GM19372 (cell line): Measurements from ENCODE around the gene OR51A4.
"Not testable (repeated sequence)": the region's sequence is repeated elsewhere in the genome, so short reads cannot be mapped to it uniquely, and the experiment has no call there.

ENCODE experiments used
- ATAC-seq: cut with Tn5 transposase; IDR thresholded peaks from one replicate; pipeline ENCODE4 v1.9.1; 2021; ENCODE audit warnings: mild to moderate bottlenecking, low read depth, moderate library complexity; ENCODE audit not compliant: unreplicated experiment

The OR51A4 gene

GRCh38 chr11:4947505-4947904, at the start of gene OR51A4:
OR51A4 (minus strand) TSS chr11:4947605; CDS start chr11:4947100, 505 bp downstream.
- no peak for ATAC-seq

GRCh38 chr11:4994551-4994950, 47.1 kb upstream of the OR51A4 start, which contains the start of gene OR51L1:
OR51L1 (plus strand) TSS chr11:4994851; CDS start chr11:4998983, 4,132 bp downstream.
- no peak for ATAC-seq

DNA sequence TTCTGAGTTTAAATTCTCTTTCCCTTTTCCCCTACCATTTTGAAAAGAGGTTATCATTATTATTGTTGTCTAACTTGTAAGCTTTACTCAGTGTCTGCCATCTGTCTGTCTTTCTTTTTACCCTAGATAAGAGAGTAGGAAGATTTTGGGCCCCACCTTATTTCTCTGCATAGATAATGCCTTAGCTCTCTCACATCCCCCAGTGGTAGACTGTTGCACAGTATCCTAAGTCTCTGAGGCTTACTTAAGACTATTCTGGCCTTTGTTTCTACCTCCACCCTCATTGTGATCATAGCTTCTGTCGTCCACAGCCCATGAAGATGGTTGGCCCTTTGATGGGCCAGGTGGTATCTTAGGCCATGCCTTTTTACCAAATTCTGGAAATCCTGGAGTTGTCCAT, 43.7 kb upstream of the OR51A4 start:
- ATAC-seq = no peak

DNA sequence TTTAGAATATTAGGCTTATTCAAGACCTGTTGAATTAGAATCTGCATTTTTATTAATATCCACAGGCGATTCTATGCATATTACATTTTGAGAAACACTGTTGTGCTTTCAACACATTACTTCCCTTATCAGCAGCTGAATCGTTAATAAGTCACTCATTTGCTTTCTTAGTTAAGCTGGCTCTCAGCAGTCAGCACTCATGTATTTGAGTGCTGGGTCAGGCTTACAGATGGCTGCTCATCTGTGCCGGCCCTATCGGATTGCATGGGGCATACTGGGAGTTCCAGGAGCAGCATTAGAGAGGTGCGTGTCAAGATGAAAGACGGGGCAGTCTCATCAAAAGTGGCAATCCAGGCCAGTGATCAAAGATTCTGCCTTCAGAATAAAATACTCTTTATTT, 36.4 kb upstream of the OR51A4 start:
- ATAC-seq = no peak

GRCh38 chr11:4982678-4983077, 35.3 kb upstream of the OR51A4 start:
- no peak for ATAC-seq

- ATAC-seq = no peak
Measured at GRCh38 chr11:4979036-4979435, 31.6 kb upstream of the OR51A4 start.

- no peak for ATAC-seq
Measured at GRCh38 chr11:4975436-4975835, 28.0 kb upstream of the OR51A4 start.

- ATAC-seq = no peak
Measured at GRCh38 chr11:4962816-4963215, 15.4 kb upstream of the OR51A4 start.

GRCh38 chr11:4960877-4961276, 13.5 kb upstream of the OR51A4 start:
- ATAC-seq = no peak

DNA sequence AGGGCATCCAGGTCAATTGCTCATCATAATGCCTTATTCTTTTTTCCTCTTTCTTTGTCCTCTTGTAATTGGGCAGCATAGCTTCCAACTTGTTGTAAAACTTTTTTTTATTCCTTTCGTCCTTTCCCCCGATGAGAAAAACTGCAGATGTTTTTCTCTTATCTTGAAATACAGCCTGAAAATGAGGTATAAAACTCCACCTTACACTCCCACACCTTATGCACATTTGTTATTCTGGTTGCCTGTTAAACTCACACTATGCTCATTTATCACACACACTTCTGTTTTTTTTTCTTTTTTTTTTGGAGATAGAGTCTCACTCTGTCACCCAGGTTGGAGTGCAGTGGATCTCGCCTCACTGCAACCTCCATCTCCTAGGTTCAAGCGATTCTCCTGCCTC, 10.0 kb upstream of the OR51A4 start:
- no peak for ATAC-seq

DNA sequence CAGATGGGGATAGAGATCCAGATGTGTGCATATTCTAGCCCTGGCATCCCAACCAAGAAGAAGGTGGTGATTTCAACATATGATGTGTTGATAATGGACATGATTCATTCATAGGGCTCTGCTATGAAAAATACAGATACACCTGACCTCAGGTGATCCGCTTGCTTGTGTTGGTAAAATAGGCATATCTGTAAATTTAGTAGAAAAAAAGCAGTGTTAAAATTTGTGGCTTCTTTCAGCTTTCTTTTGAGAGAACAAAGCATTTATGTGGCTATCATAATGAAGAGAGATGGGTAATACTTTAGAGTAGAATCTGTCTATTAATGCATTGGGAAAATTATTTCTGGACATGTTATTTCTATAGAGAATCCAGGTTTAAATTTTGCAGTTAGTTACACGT, 8.2 kb upstream of the OR51A4 start, which contains the start of gene OR51A2:
OR51A2 (minus strand) TSS at position 101 of the 400 bp plus-strand sequence; CDS start at position 101, 0 bp downstream.
- not testable (repeated sequence) for ATAC-seq

DNA sequence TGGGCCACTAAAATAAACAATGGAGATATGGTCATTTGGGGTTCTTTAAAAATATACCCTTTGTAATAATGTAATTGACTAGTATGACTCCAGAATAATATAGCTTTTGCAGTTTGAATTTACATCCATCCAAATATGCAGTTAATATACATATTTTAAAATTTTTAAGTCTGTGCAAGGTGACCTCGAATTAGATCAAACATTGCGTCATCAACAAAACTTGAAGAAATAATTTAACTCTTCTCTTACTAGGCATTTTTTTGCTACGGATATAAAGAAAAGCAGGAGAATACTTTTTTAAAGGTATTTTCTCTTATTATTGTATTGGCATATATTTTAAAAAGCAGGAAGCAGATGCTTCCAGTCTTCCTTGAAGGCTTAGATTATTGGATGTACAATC, 10.7 kb downstream of the OR51A4 start:
- no peak for ATAC-seq

DNA sequence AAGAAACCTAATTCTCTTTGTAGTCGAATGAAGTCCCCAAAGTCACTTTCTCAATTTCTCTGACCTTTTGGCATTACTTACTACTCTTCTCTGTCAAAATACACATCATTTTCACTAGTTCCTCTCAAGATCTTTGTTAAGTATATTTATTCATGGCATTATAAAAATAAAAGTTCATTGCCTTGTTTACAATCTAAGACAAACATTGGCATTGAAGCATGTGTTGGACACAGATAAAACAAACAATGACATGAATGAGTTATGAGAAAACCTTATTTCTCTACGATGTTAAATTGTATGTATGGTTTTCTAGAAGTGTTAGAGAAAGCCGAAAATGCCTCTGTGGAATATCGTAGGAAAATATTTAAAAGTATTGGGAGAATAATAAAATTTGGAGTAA, 14.7 kb downstream of the OR51A4 start:
- ATAC-seq = no peak

DNA sequence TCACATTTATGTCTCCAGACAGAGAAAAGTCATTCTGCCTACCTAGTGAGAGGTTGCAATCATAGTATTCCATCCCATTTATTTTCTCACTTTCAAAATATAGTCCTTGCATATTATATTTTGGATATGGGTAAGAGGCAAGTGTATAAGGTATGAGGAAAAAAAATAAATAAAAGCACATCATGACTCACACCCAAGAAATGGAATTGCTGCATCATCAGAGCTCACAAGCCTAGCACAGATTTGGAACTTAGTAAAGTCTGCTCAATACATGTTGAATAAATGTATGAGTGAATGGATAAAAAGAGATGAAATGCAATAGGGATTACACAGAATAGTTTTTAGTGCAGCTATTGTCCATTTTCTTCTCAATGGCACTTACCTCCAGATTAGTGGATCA, 20.8 kb downstream of the OR51A4 start:
- no peak for ATAC-seq

GRCh38 chr11:4924239-4924638, 23.2 kb downstream of the OR51A4 start, which contains the start of gene OR51G1:
OR51G1 (minus strand) TSS chr11:4924339; CDS start chr11:4924339, 0 bp downstream.
- no peak for ATAC-seq

DNA sequence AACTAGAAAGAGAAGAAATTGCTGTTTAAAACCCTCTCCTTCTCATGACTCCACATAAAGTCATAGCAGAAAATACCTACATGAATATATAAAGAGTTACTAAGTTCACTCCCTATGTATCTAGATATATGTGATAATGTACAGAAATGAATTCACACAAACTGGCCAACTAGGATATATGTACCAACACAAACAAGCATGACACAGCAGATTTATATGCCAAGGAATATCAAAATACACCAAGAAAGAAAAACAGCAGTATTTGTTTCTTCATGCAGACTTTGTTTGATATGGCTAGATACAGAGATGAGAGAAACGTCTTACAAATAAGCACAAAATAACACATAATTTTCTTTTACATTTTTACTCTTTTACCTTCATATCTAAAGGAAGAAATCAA, 25.1 kb downstream of the OR51A4 start:
- ATAC-seq = no peak

GRCh38 chr11:4921796-4922195, 25.6 kb downstream of the OR51A4 start:
- no peak for ATAC-seq

- no peak for ATAC-seq
Measured at GRCh38 chr11:4919250-4919649, 28.2 kb downstream of the OR51A4 start, which contains the start of gene OR51G2. OR51G2 (minus strand) TSS chr11:4919350; CDS start chr11:4915663, 3,687 bp downstream.

DNA sequence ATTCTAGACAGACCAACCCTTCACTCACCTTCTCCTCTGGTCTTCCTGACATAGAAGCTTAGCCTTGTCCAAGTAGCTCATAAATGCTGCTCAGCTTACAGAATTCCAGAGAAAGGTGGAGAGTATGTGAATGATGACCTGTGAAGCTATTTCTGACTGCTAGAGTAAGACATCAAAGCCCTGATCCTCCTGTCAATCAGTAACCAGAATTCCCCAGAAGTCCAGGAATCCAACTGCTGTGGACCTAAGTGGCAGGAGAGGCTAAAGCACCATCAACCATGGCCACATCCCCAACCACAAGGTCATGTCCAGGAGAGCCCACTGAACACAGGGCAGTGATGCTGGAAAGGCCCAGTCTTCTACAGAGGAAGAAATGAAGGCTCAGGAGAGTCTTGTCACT, 30.8 kb downstream of the OR51A4 start:
- no peak for ATAC-seq

DNA sequence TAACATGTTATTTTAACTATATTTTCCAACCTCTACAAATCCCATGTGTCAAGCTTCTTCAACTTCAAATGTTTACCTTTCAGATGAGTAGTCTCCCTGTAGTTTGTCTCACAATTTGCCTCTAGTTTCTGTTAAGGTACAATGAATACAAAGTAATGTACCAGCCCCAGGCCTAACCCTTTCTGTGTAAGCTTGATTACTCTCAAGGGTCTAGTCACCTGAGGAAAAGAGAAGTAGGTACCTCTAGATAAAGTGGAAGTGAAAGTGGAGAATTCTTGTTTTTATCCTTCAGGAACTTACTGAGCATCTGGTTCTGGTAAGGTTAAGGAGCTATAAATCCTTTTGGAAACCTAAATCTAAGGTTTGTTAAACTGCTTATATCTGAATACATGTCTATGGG, 43.9 kb downstream of the OR51A4 start, which contains the start of gene OR51A7:
OR51A7 (plus strand) TSS at position 300 of the 400 bp plus-strand sequence. CDS start 3,587 bp downstream, outside the sequence.
- ATAC-seq = no peak
